Omental fat pad (tissue), 4 donors: ENCODE results near the gene FCN3. TPM values are rescaled to one million over a fixed set of nuclear protein-coding genes. Genes with fewer than 3 reads are reported as not detected.

Source experiments
- ATAC-seq: fragments of 150-250 bp; one replicate; pipeline ENCODE4 v1.9.1; 2016; ENCODE audit warnings: mild to moderate bottlenecking, moderate library complexity; ENCODE audit not compliant: low FRiP score
- DNase-seq: peaks from one replicate; pipeline ENCODE4 v3.0.0-alpha.2; 2019; ENCODE audit warnings: low spot score
- total RNA-seq, 4 donors: library from RNA; depleted of rRNA; stranded (reverse); fragments of >200 nt; gene quantifications; one replicate each; pipeline ENCODE4 v1.1.0, GENCODE V29; 2016
- TF ChIP-seq, protein P1 (sequence below), 3 donors: fragments of 450-650 bp; IDR thresholded peaks; one replicate each; pipeline ENCODE4 v1.5.1; 2016 to 2017; ENCODE audit warnings: antibody characterized with exemption in 3 of 3, mild to moderate bottlenecking in 3 of 3, moderate library complexity in 2 of 3

Gene FCN3
- total RNA-seq, 4 donors from 2014 or later: 33.1 to 451 (median 75.9) TPM

DNA sequence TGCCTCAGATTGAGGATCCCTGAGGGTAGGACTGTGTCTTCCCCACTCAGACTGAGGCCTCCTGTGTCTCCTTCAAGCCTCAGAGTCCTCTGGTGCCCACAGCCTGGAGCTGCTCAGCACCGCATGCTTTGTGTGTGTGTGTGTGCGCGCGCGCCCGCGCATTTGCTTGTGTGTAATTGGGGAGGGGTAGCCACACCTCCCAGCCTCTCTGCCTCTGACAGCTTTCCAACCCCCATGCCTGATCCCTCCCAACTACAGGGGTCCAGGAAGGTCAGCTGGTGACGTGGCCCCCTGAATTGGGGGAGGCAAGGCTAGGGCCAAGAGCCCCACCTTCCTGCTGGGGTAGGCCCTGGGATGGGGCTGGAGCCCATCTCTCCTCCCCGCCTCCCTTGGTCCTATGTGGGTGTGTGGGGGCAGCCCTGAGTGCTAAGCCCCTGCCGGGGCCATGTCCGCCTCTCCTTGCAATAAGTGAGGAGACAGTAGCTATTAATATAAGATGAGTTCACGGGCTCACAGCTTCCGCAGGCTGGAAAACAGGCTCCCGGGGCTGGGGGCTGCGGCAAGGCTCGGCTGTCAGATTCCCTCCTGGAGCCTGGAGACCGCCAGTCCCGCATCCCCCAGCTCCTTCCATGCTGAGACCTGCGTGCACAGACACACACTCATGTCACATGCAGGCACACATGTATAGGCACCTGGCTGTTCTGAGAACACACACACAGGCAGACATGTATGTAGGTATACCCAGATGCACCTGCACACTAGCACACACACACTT is 24.8 kb upstream of the FCN3 start:
- no peak for DNase-seq
- TF ChIP-seq, protein P1, sequence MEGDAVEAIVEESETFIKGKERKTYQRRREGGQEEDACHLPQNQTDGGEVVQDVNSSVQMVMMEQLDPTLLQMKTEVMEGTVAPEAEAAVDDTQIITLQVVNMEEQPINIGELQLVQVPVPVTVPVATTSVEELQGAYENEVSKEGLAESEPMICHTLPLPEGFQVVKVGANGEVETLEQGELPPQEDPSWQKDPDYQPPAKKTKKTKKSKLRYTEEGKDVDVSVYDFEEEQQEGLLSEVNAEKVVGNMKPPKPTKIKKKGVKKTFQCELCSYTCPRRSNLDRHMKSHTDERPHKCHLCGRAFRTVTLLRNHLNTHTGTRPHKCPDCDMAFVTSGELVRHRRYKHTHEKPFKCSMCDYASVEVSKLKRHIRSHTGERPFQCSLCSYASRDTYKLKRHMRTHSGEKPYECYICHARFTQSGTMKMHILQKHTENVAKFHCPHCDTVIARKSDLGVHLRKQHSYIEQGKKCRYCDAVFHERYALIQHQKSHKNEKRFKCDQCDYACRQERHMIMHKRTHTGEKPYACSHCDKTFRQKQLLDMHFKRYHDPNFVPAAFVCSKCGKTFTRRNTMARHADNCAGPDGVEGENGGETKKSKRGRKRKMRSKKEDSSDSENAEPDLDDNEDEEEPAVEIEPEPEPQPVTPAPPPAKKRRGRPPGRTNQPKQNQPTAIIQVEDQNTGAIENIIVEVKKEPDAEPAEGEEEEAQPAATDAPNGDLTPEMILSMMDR (IDR thresholded peaks at IDR 0.05): no peak
- no peak for ATAC-seq

DNA sequence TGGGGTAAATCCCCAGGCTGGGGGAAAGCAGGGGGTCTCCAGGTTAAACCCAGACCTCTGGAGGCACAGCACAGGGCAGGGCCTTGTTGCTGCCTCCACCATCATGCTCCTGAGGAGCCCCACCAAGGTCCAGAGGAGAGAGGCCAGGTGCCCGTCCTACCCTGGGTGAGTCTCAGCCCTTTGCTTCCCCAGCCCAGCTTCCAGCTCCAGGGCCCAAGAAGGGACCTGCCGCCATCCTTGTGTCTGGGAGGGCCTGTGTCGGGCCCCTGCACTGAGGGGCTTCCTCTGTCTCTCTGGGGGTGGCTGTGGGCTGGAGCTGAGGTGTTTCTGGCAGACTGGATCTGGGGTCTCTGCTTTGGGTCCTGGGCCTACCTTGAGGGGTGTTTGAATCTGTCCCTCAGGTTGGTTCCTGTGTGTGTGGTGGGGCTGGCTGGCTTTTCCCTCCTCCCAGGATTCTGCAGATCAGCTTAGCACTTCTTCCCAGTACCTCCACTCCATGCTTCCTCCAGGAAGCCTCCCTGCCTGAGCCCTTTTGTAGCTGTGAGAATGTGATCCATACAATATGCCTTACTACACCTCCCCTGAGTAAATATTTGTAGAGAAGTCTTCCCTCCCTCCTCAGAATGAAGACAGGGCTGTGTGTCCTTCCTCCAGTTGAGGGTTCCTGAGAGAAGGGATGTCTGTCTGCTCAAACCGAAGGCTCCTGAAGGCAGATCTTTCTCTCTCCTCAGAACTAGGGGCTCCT is 24.0 kb upstream of the FCN3 start:
- TF ChIP-seq, protein P1 (IDR thresholded peaks at IDR 0.05): no peak
- no peak for DNase-seq
- no peak for ATAC-seq

DNA sequence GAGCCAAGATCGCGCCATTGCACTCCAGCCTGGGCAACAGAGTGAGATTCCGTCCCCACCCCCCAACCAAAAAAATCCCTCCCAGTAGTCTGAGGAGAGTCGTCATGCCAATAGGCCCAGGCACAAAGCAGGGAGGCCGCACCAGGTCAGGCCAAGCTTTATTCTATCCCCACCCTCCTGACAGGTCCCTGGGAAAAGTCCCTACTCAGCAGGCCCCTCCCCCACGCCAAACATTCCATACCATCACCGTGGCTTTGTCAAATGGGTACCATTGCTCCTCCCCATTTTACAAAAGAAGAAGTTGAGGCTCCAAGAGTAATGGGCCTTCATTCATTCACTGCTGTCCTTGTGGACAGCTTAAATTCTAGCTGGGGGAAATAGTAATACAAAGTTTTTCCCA is 23.1 kb upstream of the FCN3 start:
- DNase-seq: no peak
- TF ChIP-seq, protein P1 (IDR thresholded peaks at IDR 0.05): no peak
- no peak for ATAC-seq

DNA sequence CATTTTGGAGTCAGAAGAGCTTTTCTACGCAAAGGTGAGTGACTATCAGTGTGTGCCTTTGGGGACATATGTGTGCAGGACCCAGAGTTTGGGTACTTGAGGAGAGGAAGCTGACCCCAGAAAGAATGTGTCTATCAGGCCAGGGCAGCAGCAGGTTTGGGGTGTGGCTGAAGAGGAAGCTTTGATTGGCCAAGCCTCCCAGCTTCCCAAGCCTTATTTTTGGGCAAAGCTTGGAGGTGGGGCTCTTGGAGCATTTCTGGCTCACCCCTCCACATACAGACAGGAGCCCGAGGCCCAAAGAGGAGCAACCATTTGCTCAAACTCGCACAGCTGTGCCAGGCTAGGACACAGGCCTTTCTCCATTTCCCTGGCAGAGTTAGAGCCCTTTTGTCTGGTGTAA is 22.5 kb upstream of the FCN3 start:
- TF ChIP-seq, protein P1 (IDR thresholded peaks at IDR 0.05): no peak
- DNase-seq (no peak), ATAC-seq (no peak)

DNA sequence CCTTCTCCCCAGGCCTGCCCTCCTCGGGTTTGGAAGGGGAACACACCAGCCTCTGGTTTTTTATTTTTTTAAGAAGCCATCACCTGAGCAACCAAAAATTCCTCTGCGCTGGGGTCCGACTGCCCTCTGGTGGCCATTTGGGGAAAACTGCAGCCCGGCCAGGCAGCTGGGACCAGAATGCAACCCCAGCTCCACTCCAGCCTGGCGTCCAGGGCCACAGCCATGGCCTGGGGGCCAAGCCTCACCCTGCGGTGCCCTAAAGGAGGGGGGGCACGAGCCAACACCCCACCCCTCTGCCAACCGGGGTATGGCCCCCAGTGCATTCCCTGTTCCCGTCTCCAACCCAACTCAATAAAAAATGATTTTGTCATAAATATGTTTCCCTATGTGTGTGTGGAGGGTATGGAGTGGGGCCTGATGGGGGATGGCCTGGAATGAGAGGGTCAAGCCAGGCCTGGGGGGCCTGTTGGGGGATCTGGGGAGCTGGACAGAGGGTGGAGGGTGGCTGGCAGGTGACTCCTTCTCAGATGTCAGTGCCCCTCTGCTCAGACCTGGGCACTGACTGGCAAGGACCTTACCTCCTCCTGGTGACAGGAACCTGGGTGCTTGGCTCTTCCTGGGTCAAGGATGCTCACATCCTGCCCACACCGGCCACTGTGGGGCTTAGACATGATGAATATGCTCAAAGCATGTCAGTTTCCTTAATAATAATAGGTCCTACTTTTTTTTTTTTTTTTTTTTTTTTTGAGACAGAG is 21.0 kb upstream of the FCN3 start:
- DNase-seq (no peak), ATAC-seq (no peak)
- TF ChIP-seq, protein P1 (IDR thresholded peaks at IDR 0.05): peak in 2 of 3 donors; percentile 29 to 97

DNA sequence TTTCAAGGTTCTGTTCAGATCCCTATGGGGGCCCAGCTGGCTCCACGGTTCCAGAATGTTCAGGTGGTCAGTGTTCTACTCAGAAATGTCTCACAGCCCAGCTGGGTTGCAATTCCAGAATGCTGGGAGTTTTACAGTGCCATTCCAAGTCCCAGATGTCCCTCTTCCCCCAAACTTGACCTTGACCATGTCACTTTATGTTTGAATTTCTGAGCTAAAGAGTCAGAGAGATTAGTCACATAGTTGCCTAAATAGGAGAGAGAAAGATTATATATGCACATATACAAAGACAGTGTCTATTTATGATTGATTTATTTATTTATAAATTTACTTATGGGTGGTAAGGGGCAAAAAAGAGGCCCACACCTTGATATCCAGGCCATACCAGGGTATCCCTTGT is 20.3 kb upstream of the FCN3 start:
- DNase-seq: no peak
- ATAC-seq: no peak
- TF ChIP-seq, protein P1 (IDR thresholded peaks at IDR 0.05): no peak
